ACC112 (cell line): Measurements from ENCODE around the gene NRF1.

Experiments used
- H2AFZ ChIP-seq: fragments of 200-600 bp; sonication (generic); one replicate; pipeline ENCODE4 v1.6.0; 2017; ENCODE audit warnings: antibody characterized with exemption, low read length; ENCODE audit not compliant: unreplicated experiment
- H3K27ac ChIP-seq: fragments of 200-600 bp; sonication (generic); 2 replicates; pipeline ENCODE4 v1.5.1; 2014; ENCODE audit warnings: low read depth, mild to moderate bottlenecking, antibody characterized with exemption, low read length, moderate library complexity
- H3K27me3 ChIP-seq: fragments of 200-600 bp; sonication (generic); 2 replicates; pipeline ENCODE4 v1.6.1; 2014; ENCODE audit warnings: mild to moderate bottlenecking, antibody characterized with exemption, low read length, moderate library complexity, mixed read lengths; ENCODE audit not compliant: insufficient read depth
- H3K36me3 ChIP-seq: fragments of 200-600 bp; sonication (generic); 2 replicates; pipeline ENCODE4 v1.6.1; 2016; ENCODE audit warnings: mild to moderate bottlenecking, antibody characterized with exemption, low read length, moderate library complexity, mixed read lengths; ENCODE audit not compliant: insufficient read depth
- H3K4me1 ChIP-seq: fragments of 200-600 bp; sonication (generic); one replicate; pipeline ENCODE4 v1.6.1; 2016; ENCODE audit warnings: low read length, mixed read lengths; ENCODE audit not compliant: insufficient read depth, unreplicated experiment, control insufficient read depth
- H3K4me3 ChIP-seq: fragments of 200-600 bp; sonication (generic); 2 replicates; pipeline ENCODE4 v1.5.1; 2014; ENCODE audit warnings: mild to moderate bottlenecking, low read depth, low read length
- H3K79me2 ChIP-seq: fragments of 200-600 bp; sonication (generic); one replicate; pipeline ENCODE4 v1.6.0; 2016; ENCODE audit warnings: low read length; ENCODE audit not compliant: control insufficient read depth, unreplicated experiment, insufficient read depth

Gene NRF1

GRCh38 chr7:129776362-129776722, 164.8 kb downstream of the NRF1 start:
- Histone ChIP-seq H3K4me1 (no peaks in the 10 kb centered on the region), H2AFZ (no peak overlapping the region), H3K79me2 (no peaks in the 10 kb centered on the region), H3K27ac (no peak overlapping the region), H3K27me3 (peaks cover 44% of the 10 kb centered on the region), H3K36me3 (no peaks in the 10 kb centered on the region), H3K4me3 (no peak overlapping the region)

- Histone ChIP-seq H3K79me2 (no peaks in the 10 kb centered on the region), H3K27me3 (peaks cover 54% of the 10 kb centered on the region), H3K36me3 (no peaks in the 10 kb centered on the region), H3K27ac (no peak overlapping the region), H3K4me3 (no peak overlapping the region), H3K4me1 (no peaks in the 10 kb centered on the region), H2AFZ (no peak overlapping the region)
Measured at GRCh38 chr7:129777195-129777844, 165.8 kb downstream of the NRF1 start.

GRCh38 chr7:129777993-129778769, 166.7 kb downstream of the NRF1 start:
- Histone ChIP-seq H3K4me3 (no peak overlapping the region), H3K79me2 (no peaks in the 10 kb centered on the region), H3K27me3 (peaks cover 62% of the 10 kb centered on the region), H3K4me1 (no peaks in the 10 kb centered on the region), H3K27ac (no peak overlapping the region), H3K36me3 (no peaks in the 10 kb centered on the region), H2AFZ (no peak overlapping the region)

- H3K79me2 ChIP-seq: no peaks in the 10 kb centered on the region
- peaks cover 70% of the 10 kb centered on the region for H3K27me3 ChIP-seq
Measured at GRCh38 chr7:129778770-129779601, 167.5 kb downstream of the NRF1 start.

GRCh38 chr7:129779602-129780256, 168.2 kb downstream of the NRF1 start:
- Histone ChIP-seq H3K79me2 (no peaks in the 10 kb centered on the region), H2AFZ (no peak overlapping the region), H3K27me3 (peaks cover 77% of the 10 kb centered on the region), H3K27ac (no peak overlapping the region), H3K36me3 (no peaks in the 10 kb centered on the region), H3K4me3 (peak overlapping the region; percentile 71), H3K4me1 (no peaks in the 10 kb centered on the region)

More at GRCh38 chr7:129778770-129779601, 167.5 kb downstream of the NRF1 start:
- Histone ChIP-seq H3K27ac (no peak overlapping the region), H2AFZ (no peak overlapping the region), H3K36me3 (no peaks in the 10 kb centered on the region), H3K4me1 (no peaks in the 10 kb centered on the region), H3K4me3 (peak overlapping the region; percentile 71)

- Histone ChIP-seq H2AFZ (no peak overlapping the region), H3K79me2 (no peaks in the 10 kb centered on the region), H3K27me3 (peaks cover 84% of the 10 kb centered on the region), H3K4me3 (peak overlapping the region; percentile 71; the same call in 1 of the 2 replicates), H3K27ac (no peak overlapping the region), H3K4me1 (no peaks in the 10 kb centered on the region), H3K36me3 (no peaks in the 10 kb centered on the region)
Measured at GRCh38 chr7:129780257-129780973, 168.9 kb downstream of the NRF1 start.

GRCh38 chr7:129780974-129781927, 169.7 kb downstream of the NRF1 start:
- Histone ChIP-seq H3K4me3 (no peak overlapping the region), H3K79me2 (no peaks in the 10 kb centered on the region), H3K27me3 (peaks cover 92% of the 10 kb centered on the region), H3K36me3 (no peaks in the 10 kb centered on the region), H2AFZ (no peak overlapping the region), H3K4me1 (no peaks in the 10 kb centered on the region), H3K27ac (no peak overlapping the region)

- Histone ChIP-seq H3K4me3 (no peak overlapping the region), H3K4me1 (no peaks in the 10 kb centered on the region), H3K27ac (no peak overlapping the region), H3K79me2 (no peaks in the 10 kb centered on the region), H3K27me3 (peaks cover 91% of the 10 kb centered on the region), H2AFZ (no peak overlapping the region), H3K36me3 (no peaks in the 10 kb centered on the region)
Measured at GRCh38 chr7:129781928-129782817, 170.7 kb downstream of the NRF1 start.
